IPS-11a (cell line): ENCODE measurements around the gene PUSL1.
"Not testable (repeated sequence)": the region's sequence is repeated elsewhere in the genome, so short reads cannot be mapped to it uniquely, and the experiment has no call there.

Experiments
- H3K4me3 ChIP-seq: one replicate; pipeline ENCODE4 v1.5.1; 2013; ENCODE audit warnings: low read depth, low read length, control low read depth

PUSL1 gene

DNA sequence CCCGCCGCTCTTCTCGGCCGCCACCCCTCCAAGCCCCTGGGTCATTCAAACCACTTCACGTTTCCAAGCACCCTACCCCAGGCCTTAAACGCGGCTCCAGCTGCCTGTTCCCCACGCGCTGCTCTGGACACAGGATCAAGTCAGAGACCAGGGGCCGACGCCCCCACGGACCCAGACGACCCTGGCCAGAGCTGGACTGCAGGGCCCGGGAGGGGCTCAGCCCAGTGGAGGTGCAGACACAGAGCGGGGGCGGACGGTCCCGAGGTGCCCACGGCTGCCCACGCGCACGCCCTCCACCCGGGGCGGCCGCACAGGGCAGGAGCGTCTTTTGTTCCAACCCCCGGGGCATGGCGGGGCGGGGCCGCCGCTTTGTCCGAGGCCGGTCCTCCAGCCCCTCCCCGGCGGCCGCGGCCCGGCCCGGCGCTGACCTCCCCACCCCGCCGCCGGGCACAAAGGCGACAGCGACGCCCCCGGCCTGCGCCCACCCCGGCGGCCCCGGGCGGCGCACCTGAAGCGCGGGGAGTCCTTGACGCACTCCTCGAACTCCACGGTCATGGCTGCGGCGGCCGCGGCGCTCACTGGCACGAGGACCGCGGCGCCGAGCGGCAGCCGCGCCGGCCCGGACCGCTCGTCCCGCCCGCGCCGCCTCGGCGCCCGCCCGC, 1.0 kb upstream of the PUSL1 start:
- H3K4me3 ChIP-seq, result peak overlapping the region; percentile 53

DNA sequence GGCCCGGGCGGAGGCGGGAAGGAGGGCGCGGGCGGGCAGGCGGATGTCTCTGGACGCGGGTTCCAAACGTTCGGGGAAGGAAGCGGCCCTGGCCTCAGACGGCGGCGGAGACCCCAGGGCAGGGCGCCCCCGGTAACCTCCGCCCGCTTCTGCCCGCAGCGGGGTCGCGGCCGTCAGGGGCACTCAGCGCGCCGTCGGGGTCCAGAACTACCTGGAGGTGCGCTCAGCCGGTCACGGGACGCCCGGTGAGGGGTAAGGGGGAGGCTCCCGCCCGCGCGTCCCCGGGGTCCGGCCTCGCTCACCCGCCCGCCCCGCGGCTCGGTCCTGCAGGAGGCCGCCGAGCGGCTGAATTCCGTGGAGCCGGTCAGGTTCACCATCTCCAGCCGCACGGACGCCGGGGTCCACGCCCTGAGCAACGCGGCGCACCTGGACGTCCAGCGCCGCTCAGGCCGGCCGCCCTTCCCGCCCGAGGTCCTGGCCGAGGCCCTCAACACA, 406 bp downstream of the PUSL1 start:
- H3K4me3 ChIP-seq, result peak overlapping the region; percentile 68

DNA sequence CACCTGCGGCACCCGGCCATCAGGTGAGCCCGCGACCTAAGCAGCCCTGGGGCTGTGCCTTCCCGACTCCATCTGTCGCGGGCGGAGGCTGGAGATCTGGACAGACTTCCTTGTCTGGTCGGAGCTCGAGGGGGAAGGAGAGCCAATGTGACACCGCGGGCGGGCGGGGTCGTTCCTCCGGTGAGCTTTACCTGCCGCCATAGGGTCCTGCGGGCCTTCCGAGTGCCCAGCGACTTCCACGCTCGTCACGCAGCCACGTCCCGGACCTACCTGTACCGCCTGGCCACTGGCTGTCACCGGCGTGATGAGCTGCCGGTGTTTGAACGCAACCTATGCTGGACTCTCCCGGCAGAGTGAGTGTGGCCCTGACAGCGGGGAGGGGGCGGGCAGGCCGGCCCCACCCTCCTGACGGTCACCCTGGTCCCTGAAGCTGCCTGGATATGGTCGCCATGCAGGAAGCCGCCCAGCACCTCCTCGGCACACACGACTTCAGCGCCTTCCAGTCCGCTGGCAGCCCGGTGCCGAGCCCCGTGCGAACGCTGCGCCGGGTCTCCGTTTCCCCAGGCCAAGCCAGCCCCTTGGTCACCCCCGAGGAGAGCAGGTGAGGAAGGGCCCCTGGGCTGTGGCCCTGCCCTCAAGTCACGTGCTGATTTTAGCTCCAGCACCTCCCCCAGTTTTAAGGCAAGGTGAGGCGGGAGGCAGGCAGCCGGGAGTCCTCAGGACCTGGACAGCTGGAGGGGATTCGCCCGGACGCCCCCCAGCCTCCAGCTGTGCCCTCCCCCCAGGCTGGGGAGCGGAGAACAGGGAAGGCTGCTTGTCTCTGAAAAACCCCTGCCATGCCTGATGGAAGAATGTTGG, 1.1 kb downstream of the PUSL1 start:
- peak overlapping the region; percentile 68 for H3K4me3 ChIP-seq

DNA sequence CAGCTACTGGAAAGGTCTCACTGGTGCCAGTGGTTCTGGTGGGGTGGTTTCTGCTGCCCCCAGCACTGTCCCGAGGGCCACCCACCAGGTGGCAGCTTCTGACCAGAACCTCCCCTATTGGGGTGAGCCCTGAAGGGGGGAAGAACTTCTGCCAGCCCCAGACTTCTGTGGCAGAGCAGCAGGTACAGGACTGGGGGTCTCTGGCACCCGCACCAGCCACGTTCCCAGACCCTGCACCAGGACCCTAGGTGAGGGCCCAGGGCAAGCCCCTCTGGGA, 1.6 kb downstream of the PUSL1 start:
- no peak overlapping the region for H3K4me3 ChIP-seq

DNA sequence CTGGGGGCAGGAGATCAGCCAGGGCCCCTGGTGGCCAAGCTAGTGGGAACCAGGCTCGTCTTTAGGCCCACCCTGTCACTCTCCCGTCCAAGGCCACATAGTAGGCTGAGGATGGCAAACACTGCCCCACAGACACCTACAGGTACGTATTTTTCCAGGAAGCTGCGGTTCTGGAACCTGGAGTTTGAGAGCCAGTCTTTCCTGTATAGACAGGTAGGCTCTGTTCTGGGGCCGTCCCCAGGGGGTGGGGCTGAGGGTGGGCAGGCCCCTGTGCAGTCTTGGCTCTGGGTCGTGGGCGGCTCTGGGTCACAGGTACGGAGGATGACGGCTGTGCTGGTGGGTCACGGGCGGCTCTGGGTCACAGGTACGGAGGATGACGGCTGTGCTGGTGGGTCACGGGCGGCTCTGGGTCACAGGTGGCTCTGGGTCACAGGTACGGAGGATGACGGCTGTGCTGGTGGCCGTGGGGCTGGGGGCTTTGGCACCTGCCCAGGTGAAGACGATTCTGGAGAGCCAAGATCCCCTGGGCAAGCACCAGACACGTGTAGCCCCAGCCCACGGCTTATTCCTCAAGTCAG, 2.2 kb downstream of the PUSL1 start:
- H3K4me3 ChIP-seq, result no peak overlapping the region

DNA sequence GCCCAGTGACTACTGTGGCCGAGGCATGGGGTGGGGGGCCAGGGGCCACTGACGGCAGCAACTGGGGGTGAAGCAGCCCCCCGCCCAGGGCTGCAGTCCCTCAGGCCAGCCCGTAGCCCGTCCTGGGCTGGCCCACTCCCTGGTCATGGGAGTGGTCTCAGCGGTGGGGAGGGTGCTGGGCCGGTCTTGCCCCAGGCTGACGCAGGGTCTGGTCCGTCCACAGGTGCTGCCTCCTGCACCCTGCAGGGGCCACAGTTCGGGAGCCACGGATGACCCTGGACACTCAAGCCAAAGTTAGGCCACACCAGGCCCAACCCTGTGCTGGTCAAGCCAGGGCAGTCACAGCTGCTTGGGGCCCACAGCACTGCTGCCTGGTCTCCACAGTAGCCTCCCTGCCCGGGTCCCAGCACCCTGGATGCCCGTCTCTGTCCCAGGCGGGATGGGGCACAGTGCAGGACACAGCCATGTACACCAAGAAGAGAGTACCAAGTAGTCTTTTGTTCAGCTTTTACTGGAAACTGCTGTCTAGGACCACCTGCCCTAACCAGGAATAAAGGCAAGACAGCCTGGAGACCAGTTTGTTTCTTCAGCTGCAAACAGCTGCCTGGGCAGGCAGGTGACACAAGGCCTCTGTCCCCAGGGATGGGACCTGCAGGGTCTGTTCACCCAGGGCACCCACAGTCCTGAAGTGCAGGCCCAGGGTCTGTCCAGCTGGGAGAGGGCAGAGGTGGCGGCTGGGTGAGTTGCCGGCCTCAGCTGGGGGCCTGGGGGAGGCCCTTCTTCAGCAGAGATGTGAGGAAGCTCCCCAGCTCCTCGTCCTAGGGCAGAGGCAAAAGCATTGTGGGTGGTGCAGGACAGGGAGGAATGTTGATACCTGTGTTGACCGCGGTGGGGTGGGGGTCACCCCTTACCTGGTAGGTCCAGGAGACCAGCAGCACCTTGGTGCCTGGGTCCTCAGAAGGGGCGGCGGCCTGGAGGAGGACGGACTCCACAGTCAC, 3.0 kb downstream of the PUSL1 start:
- H3K4me3 ChIP-seq, result no peak overlapping the region

DNA sequence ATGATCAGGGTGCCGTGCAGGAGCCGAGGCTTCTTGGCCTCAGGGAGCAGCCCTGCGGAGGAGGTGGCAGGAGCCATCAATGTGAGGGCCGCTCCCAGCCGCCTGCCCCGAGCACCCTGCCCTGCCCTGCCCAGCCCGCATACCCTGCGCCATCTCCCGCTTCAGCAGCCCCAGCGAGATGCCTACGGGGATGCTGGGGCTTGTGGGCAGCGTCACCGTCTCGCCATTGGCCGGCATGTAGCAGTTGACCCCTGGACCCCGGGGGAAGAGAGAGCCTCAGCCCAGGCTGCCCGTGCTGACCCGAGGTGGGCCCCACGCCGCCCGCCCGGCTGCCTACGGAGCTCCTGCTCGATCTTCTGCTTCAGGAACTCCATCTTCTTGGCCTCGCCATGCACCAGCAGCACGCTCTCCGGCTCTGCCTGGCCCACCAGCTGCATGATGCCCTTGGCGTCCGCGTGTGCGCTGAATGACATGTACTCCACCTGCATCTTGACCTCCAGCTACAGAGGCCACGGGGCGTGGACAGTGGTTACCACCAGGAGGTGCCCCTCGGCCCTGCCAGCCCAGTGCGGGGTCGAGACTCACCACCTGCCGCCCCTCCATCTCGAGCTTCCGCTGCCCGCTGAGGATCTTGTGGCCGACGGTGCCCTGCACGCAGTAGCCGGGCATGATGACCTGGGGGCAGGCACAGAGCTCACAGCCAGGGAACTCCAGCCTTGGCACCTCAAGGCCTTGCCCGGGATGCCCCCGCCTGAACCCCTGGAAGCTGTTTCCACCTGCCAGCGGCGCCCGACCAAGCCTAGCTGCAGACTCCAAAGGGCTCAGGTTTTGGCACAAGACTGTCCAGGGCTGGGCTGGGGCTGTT, 4.3 kb downstream of the PUSL1 start:
- H3K4me3 ChIP-seq, result no peak overlapping the region

DNA sequence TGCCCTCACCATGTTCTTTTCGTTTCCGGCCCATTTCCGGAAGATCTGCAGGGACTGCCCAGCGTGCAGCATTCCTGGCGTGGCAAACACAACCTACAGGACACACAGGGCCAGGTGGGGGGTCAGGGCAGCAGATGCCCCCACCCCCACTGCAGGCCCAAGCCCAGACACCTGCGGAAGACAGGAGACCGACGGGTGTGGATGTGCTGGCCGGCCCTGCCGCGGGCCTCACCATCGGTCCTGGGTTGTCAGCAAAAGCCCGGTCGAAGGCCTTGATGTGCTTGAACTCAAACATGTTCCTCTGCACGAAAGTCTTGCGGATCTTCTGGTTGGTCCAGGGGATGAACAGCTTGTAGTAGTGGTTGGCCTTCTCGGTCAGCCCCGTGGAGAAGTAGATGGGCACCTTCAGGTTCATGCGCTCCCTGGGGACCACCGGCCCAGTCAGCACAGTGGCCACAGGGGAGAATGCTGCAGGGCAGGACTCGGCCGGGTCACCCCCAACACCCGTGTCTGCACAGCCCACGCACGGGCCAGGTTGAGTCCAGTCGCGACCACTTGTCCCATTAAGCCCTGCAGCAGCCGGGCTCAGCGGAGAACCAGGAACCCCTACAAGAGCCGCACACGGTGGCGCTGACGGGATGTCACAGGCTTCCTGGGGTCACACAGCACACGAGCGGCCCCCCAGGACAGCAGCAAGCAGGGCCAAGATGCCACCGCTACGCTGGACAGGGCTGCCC, 5.3 kb downstream of the PUSL1 start:
- H3K4me3 ChIP-seq, result no peak overlapping the region

DNA sequence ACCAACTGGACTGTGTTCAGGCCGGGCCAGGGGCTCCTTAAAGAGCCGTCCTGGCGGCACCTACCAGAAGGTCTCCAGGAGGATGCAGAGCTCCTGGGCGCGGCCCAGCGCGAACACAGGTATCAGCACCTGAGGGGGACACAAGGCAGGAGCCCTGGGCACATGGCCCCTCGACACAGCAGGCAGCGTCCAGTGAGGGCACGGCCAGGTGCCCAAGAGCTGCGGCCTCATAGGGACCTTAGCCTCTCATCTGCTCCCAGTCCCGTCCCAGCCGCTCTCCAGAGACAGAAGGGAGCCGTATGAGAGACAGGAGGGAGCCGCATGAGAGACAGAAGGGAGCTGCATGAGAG, 5.8 kb downstream of the PUSL1 start:
- H3K4me3 ChIP-seq, result no peak overlapping the region

DNA sequence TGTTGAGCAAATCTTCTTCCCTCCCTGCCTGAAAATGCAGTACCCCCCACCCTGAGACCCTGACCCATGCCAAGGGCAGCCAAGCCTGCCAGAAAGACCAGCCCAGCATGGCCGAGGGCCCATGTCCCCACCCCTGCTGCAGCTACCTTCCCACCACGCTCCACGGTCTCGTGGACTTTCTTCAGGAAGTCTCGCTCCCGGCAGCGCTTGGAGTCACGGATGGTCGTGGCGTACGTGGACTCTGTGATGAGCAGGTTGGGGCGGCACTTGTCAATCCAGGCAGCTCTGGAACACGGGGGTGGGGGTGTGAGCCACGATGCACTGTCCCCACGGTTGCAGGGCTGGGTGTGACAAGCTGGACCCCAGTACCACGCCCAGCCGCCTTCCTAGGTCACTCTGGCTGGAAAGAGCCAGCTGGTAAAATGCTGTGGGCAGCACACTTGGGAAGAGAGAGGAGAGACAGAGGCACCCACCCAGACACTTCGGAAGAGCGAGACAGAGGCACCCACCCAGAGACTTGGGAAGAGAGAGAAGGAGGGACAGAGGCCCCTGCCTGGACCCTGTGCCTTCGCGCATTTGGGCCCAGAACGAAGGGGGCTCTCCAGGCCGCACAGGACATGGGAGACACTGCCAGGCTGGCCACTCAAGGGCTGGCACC, 6.4 kb downstream of the PUSL1 start:
- H3K4me3 ChIP-seq, result no peak overlapping the region

DNA sequence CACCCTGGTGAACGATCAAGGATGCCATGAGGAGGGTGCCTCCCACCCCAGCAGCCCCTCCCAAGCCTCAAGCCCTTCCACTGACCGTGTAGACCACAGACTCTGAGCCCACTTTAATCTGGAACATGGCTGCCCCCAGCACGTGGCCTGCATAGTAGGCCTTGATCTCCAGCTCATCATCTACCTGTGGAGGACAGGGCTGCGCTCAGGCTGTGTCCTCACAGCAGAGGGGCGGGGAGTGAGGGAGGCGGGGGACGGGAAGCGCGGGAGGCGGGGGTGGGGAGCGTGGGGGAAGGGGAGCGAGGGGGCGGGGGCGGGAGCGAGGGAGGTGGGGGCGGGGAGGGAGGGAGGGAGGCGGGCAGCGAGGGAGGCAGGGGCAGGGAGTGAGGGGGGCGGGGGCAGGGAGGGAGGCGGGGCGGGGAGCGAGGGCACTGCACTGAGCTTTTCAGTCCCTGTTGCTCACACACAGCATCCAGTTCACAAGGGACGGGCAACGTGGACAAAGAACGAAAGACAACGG, 7.1 kb downstream of the PUSL1 start:
- H3K4me3 ChIP-seq, result no peak overlapping the region

DNA sequence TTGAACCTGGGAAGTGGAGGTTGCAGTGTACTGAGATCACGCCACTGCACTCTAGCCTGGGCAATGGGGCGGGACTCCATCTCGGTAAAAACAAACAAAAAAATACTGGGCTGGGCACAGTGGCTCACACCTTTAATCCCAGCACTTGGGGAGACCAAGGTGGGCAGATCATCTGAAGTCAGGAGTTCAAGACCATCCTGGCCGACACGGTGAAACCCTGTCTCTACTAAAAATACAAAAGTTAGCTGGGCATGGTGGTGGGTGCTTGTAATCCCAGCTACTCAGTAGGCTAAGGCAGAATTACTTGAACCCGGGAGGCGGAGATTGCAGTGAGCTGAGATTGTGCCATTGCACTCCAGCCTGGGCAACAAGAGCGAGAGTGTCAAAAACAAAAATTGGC, 7.8 kb downstream of the PUSL1 start:
- H3K4me3 ChIP-seq, result not testable (repeated sequence)

DNA sequence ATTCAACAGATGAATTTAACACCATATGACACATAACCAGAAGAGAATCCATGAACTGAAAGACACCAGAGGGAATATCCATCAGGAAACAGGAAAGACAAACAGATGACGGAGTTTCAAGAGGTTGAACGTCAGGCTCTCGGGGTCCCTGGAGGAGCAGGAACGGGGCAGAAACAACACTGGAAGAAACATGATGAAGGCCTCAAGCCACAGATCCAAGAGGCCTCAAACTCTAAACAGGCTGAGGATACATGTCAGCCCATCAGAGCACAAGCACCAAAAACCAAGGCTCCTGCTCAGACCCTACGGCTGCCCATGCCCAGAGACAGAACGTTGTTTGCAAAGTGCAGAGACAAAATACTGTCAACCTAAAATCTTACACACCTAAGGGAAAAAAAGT, 9.0 kb downstream of the PUSL1 start:
- H3K4me3 ChIP-seq, result no peak overlapping the region

DNA sequence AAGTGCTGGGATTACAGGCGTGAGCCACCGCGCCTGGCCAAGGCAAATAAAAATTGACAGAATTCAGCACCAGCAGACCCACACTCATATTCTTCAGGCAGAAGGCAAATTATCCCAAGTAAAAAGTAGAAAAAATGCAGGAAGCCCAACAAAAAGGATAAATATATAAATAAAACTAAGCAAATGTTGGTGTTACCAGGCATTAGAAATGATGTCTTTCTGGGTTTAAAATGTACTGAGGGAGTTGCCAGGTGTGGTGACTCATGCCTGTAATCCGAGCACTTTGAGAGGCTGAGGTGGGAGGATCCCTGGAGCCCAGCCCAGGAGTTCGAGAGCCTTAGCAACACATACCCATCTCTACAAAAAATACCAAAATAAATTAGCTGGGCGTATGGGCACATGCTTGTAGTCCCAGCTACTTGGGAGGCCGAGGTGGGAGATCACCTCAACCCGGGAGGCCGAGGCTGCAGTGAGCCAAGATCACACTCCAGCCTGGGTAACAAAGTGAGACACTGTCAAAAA, 9.8 kb downstream of the PUSL1 start:
- H3K4me3 ChIP-seq, result no peak overlapping the region

DNA sequence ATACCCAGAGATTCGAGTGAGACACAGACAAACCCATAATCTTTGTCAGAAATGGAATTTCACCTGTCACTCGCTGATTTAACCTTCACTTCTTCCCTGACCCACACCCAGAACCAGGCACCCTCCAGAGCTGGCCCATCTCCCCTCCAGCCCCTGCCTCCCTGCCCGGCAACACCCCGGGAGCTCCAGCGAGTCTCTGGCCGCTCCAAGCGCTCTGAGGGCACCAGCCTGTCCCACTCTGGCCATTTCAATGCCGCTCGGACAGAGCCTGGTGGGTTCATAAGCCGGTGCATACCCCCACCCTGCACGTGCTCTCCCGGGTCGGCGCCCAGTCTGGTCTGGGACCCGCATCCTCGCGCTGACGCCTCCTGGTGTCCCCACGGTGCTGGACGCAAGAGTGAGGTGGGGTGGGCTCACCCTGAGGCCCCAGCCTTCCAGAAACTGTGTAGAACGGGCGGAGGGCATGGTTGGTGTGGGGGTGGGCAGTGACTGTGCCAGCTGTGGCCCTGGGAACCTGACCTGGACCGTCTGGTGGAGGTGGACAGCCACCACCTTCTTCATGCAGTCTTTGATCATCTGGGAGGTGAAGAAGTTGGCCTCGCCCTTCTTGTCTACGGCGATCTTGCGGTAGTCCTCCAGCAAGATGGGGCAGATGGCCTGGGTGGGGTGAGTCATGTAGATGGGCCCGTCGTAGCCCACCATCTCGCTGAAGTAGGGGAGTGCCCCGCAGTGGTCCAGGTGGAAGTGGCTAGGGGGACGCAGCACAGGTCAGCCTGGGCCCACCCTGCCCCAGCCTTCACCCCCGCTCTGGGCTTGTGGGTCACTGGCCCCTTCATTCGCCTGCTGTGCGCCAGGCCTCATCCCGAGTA, 10.6 kb downstream of the PUSL1 start:
- no peak overlapping the region for H3K4me3 ChIP-seq

DNA sequence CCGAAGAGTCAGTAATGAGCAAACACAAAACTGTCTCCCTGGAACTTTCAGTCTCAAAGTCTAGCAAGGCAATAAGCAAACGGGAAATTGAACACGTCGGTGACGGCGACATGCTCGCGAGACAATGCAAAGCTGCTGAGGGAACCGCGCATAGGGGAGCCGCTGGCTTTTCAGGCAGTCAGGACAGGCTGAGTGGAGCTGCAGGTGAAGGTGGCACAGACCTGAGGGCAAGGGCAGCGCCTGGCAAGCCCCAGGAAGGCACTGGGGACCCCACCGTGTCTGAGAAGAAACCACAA, 11.2 kb downstream of the PUSL1 start:
- no peak overlapping the region for H3K4me3 ChIP-seq

DNA sequence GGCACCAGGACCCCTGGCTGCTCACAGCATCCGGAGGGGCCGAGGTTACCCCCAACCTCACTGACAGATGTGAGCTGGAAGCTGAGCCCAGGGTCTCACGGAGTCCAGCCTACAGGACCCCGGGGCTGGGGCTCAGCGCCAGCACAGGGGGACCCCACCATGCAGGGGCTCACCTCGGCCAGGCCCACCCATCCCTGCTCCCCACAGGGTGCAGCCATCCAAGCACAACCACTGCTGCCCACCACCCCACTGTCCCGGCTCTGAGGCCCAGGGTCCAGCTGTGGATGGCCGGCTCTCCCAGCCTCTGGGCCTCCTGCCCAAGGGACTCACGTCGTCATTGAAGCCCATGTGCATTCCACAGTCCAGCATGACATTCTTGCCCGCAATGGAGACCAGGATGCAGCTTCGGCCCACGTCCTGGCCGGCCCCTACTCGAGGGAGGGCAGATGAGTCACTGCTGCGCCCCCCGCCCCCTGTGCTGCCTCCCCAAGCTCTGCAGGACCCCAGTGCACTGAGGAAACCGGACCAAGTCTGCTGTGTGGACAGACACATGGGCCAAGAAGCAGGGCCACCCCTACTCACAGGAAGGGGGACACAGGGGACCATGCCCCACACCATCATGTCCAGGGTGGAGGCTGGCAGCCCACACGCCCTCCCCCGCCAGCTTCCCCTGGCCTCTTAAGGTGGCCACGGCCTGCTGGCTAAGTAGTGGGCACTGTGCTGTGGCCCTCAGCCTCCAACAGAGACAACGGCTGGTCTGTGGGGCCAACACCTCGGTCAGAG, 12.5 kb downstream of the PUSL1 start:
- H3K4me3 ChIP-seq, result no peak overlapping the region
